ENCODE results near the gene CCDC91.

The CCDC91 gene

DNA sequence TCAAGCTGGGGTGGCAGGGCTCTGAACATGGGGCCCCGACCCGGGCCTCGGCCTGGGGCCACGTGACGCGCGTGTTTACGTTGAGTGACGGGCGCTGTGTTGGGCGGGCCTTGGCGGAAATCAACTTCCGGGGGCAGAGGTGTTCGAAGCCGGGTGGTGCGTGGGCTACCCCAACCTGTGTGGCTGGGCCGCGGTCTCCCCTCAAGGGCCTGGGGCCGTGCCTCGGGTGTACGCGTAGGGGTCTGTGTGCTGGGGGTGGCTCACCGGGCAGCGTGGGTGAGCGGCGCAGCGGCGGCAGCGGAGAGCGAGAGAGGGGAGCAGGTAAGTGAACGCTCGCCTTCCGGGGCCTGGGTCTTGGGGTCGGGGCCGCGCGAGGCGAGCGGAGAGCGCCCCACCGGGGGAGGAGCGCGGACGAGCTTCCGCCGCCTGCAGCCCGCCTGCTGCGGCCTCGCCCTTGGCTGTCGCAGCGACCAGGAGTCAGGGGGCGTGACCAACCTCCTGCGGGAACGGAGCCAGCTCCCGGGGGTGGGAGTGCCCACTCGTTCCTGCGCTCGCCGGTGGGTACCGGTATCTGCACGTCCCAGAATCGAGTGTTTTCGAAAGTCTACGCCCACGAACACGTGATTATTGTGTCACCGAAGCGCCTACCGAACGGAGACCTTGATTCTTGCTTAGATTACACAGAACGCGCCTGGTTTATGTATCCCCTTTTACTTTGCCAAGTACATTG lies at the start of gene CCDC91 (continued):
- TF ChIP-seq, protein P1, sequence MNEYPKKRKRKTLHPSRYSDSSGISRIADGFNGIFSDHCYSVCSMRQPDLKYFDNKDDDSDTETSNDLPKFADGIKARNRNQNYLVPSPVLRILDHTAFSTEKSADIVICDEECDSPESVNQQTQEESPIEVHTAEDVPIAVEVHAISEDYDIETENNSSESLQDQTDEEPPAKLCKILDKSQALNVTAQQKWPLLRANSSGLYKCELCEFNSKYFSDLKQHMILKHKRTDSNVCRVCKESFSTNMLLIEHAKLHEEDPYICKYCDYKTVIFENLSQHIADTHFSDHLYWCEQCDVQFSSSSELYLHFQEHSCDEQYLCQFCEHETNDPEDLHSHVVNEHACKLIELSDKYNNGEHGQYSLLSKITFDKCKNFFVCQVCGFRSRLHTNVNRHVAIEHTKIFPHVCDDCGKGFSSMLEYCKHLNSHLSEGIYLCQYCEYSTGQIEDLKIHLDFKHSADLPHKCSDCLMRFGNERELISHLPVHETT (tag by site-specific recombination; IDR thresholded peaks at IDR 0.05) = 0 out of 2 replicates have a peak, but pooled peaks have one; percentile 25
- TF ChIP-seq PATZ1 (tag by site-specific recombination; IDR thresholded peaks at IDR 0.05) (peak; percentile 98), ZNF335 (tag by site-specific recombination; conservative IDR thresholded peaks at IDR 0.05) (peak; percentile 86), ZNF449 (tag by site-specific recombination; IDR thresholded peaks at IDR 0.05) (peak; percentile 68), KLF17 (tag by site-specific recombination; IDR thresholded peaks at IDR 0.05) (peak; percentile 78; the same call in 1 of the 2 replicates), ZNF670 (tag by site-specific recombination; IDR thresholded peaks at IDR 0.05; ENCODE audit: low read depth) (no peak), ZNF391 (tag by site-specific recombination; IDR thresholded peaks at IDR 0.05; ENCODE audit: borderline replicate concordance, low read depth) (peak; percentile 89), ZNF404 (tag by site-specific recombination; IDR thresholded peaks at IDR 0.05) (no peak), MYNN (tag by site-specific recombination; IDR thresholded peaks at IDR 0.05; ENCODE audit: borderline replicate concordance) (0 out of 2 replicates have a peak, but pooled peaks have one; percentile 39), GLIS1 (tag by site-specific recombination; IDR thresholded peaks at IDR 0.05) (peak; percentile 69), ZNF248 (tag by site-specific recombination; IDR thresholded peaks at IDR 0.05) (no peak), KLF8 (tag by site-specific recombination; IDR thresholded peaks at IDR 0.05) (peak; percentile 85; the same call in 1 of the 2 replicates), ZSCAN4 (tag by site-specific recombination; IDR thresholded peaks at IDR 0.05) (peak; percentile 52), ZNF501 (tag by site-specific recombination; IDR thresholded peaks at IDR 0.05) (peak; percentile 98), KLF1 (tag by site-specific recombination; IDR thresholded peaks at IDR 0.05) (peak; percentile 79), ZNF488 (tag by site-specific recombination; IDR thresholded peaks at IDR 0.05) (0 out of 2 replicates have a peak, but pooled peaks have one; percentile 43), ZNF529 (tag by site-specific recombination; IDR thresholded peaks at IDR 0.05; ENCODE audit: insufficient replicate concordance) (no peak), OVOL3 (tag by site-specific recombination; IDR thresholded peaks at IDR 0.05) (peak; percentile 22; the same call in 1 of the 2 replicates), ZNF155 (tag by site-specific recombination; IDR thresholded peaks at IDR 0.05) (no peak)
- TF ChIP-seq, protein P2, sequence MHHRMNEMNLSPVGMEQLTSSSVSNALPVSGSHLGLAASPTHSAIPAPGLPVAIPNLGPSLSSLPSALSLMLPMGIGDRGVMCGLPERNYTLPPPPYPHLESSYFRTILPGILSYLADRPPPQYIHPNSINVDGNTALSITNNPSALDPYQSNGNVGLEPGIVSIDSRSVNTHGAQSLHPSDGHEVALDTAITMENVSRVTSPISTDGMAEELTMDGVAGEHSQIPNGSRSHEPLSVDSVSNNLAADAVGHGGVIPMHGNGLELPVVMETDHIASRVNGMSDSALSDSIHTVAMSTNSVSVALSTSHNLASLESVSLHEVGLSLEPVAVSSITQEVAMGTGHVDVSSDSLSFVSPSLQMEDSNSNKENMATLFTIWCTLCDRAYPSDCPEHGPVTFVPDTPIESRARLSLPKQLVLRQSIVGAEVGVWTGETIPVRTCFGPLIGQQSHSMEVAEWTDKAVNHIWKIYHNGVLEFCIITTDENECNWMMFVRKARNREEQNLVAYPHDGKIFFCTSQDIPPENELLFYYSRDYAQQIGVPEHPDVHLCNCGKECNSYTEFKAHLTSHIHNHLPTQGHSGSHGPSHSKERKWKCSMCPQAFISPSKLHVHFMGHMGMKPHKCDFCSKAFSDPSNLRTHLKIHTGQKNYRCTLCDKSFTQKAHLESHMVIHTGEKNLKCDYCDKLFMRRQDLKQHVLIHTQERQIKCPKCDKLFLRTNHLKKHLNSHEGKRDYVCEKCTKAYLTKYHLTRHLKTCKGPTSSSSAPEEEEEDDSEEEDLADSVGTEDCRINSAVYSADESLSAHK (tag by site-specific recombination; IDR thresholded peaks at IDR 0.05) = peak; percentile 50; the same call in 1 of the 2 replicates
- TF ChIP-seq, protein P3, sequence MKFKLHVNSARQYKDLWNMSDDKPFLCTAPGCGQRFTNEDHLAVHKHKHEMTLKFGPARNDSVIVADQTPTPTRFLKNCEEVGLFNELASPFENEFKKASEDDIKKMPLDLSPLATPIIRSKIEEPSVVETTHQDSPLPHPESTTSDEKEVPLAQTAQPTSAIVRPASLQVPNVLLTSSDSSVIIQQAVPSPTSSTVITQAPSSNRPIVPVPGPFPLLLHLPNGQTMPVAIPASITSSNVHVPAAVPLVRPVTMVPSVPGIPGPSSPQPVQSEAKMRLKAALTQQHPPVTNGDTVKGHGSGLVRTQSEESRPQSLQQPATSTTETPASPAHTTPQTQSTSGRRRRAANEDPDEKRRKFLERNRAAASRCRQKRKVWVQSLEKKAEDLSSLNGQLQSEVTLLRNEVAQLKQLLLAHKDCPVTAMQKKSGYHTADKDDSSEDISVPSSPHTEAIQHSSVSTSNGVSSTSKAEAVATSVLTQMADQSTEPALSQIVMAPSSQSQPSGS (tag by site-specific recombination; IDR thresholded peaks at IDR 0.05; ENCODE audit: low read depth) = no peak
- TF ChIP-seq, protein P4, sequence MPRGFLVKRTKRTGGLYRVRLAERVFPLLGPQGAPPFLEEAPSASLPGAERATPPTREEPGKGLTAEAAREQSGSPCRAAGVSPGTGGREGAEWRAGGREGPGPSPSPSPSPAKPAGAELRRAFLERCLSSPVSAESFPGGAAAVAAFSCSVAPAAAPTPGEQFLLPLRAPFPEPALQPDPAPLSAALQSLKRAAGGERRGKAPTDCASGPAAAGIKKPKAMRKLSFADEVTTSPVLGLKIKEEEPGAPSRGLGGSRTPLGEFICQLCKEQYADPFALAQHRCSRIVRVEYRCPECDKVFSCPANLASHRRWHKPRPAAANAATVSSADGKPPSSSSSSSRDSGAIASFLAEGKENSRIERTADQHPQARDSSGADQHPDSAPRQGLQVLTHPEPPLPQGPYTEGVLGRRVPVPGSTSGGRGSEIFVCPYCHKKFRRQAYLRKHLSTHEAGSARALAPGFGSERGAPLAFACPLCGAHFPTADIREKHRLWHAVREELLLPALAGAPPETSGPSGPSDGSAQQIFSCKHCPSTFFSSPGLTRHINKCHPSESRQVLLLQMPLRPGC (tag by site-specific recombination; IDR thresholded peaks at IDR 0.05) = no peak; the same call in 1 of the 2 replicates

Measured in HEK293 (cell line).